Esophagus mucosa (tissue), 1 donor: Measurements from ENCODE around the gene SLC25A1. TPM values are rescaled to one million over a fixed set of nuclear protein-coding genes. Genes with fewer than 3 reads are reported as not detected.
"Not testable (repeated sequence)": the region's sequence is repeated elsewhere in the genome, so short reads cannot be mapped to it uniquely, and the experiment has no call there.

Experiments used
- ATAC-seq: fragments of 200-7000 bp; cut with Tn5 transposase; one replicate; pipeline ENCODE4 v1.9.1; 2020
- total RNA-seq: library from RNA; stranded (reverse); gene quantifications from one replicate; pipeline ENCODE4 v1.2.4, GENCODE V29; 2023
- donor health status: DM: yes; HTN: yes; CAD: no.

Gene SLC25A1
- total RNA-seq, 1 donor from 2014 or later: 78.5 TPM

GRCh38 chr22:19166421-19166820 is 12.1 kb downstream of the SLC25A1 start:
- ATAC-seq: no peak

GRCh38 chr22:19164425-19164824 is 14.1 kb downstream of the SLC25A1 start:
- no peak for ATAC-seq

- ATAC-seq: not testable (repeated sequence)
Measured at GRCh38 chr22:19158649-19159048, 19.9 kb downstream of the SLC25A1 start.

GRCh38 chr22:19156109-19156508 is 22.4 kb downstream of the SLC25A1 start:
- ATAC-seq: not testable (repeated sequence)

- ATAC-seq: no peak
Measured at GRCh38 chr22:19152942-19153883, 25.3 kb downstream of the SLC25A1 start.

- no peak for ATAC-seq
Measured at GRCh38 chr22:19151329-19152191, 27.0 kb downstream of the SLC25A1 start.

- no peak for ATAC-seq
Measured at GRCh38 chr22:19150482-19151328, 27.8 kb downstream of the SLC25A1 start.

- no peak for ATAC-seq
Measured at GRCh38 chr22:19149991-19150390, 28.5 kb downstream of the SLC25A1 start, which contains the start of gene GSC2. Gene GSC2, minus strand, starts transcription at chr22:19150292. Its CDS starts 9 bp downstream, at chr22:19150283.

- peak; percentile 49 for ATAC-seq
Measured at GRCh38 chr22:19149047-19149883, 29.3 kb downstream of the SLC25A1 start.

- no peak for ATAC-seq
Measured at GRCh38 chr22:19148417-19149046, 30.0 kb downstream of the SLC25A1 start.

- no peak for ATAC-seq
Measured at GRCh38 chr22:19147195-19147780, 31.2 kb downstream of the SLC25A1 start.

GRCh38 chr22:19146215-19146968 is 32.1 kb downstream of the SLC25A1 start:
- ATAC-seq: no peak

GRCh38 chr22:19143967-19144400 is 34.6 kb downstream of the SLC25A1 start:
- peak; percentile 17 for ATAC-seq

GRCh38 chr22:19143212-19143611 is 35.3 kb downstream of the SLC25A1 start:
- ATAC-seq: no peak

GRCh38 chr22:19142394-19142793 is 36.1 kb downstream of the SLC25A1 start:
- ATAC-seq: no peak

GRCh38 chr22:19139974-19140373 is 38.6 kb downstream of the SLC25A1 start:
- ATAC-seq: no peak

- no peak for ATAC-seq
Measured at GRCh38 chr22:19139001-19139356, 39.6 kb downstream of the SLC25A1 start.

- no peak for ATAC-seq
Measured at GRCh38 chr22:19138217-19139000, 40.1 kb downstream of the SLC25A1 start.
